Upper lobe of left lung (tissue), 6 donors: ENCODE results near the gene CABLES2. TPM values are rescaled to one million over a fixed set of nuclear protein-coding genes. Genes with fewer than 3 reads are reported as not detected.

ENCODE experiments used
- ATAC-seq, 2 donors: fragments of 200-7000 bp; cut with Tn5 transposase; one replicate each; pipeline ENCODE4 v1.9.1; 2022; ENCODE audit warnings: mild to moderate bottlenecking in 2 of 2, moderate library complexity in 2 of 2; ENCODE audit not compliant: low FRiP score in 2 of 2
- DNase-seq, 2 donors: peaks; one replicate each; pipeline ENCODE4 v3.0.0-alpha.2; 2019 to 2020
- H3K27ac ChIP-seq, 4 donors: fragments of 200-600 bp; sonication (generic); one replicate each; pipeline ENCODE4 v1.5.1; 2016 to 2019
- H3K27me3 ChIP-seq, 4 donors: fragments of 200-600 bp; sonication (generic); one replicate each; pipeline ENCODE4 v1.5.1; 2017 to 2019
- H3K36me3 ChIP-seq, 4 donors: fragments of 200-600 bp; sonication (generic); one replicate each; pipeline ENCODE4 v1.5.1; 2016 to 2019
- H3K4me1 ChIP-seq, 4 donors: fragments of 200-600 bp; sonication (generic); one replicate each; pipeline ENCODE4 v1.5.1; 2018 to 2019
- H3K4me3 ChIP-seq, 4 donors: fragments of 200-600 bp; sonication (generic); one replicate each; pipeline ENCODE4 v1.5.1; 2017 to 2019; ENCODE audit warnings: mild to moderate bottlenecking in 2 of 4, moderate library complexity in 1 of 4
- H3K9me3 ChIP-seq, 4 donors: fragments of 200-600 bp; sonication (generic); one replicate each; pipeline ENCODE4 v1.5.1; 2018 to 2019
- EP300 ChIP-seq, 4 donors: sonication (generic); formaldehyde crosslinking; IDR thresholded peaks; one replicate each; pipeline ENCODE4 v1.5.1; 2017; ENCODE audit warnings: antibody characterized with exemption in 4 of 4, control low read depth in 2 of 4
- POLR2A ChIP-seq, 4 donors: fragments of 450-650 bp; IDR thresholded peaks; one replicate each; pipeline ENCODE4 v1.5.1; 2016 to 2017; ENCODE audit warnings: antibody characterized with exemption in 4 of 4, mild to moderate bottlenecking in 2 of 4
- POLR2AphosphoS5 ChIP-seq, 2 donors: sonication (generic); formaldehyde crosslinking; IDR thresholded peaks; one replicate each; pipeline ENCODE4 v1.5.1; 2017; ENCODE audit warnings: antibody characterized with exemption in 2 of 2
- WGBS, 2 donors: methylation state at CpG; one replicate each; pipeline ENCODE4 v1.1.5; 2017 to 2018; 5-methylcytosine and 5-hydroxymethylcytosine counted together
- total RNA-seq, 6 donors: library from RNA; depleted of rRNA in 4 of 6; stranded (reverse); fragments of >200 nt in 4 of 6; gene quantifications; one replicate each; pipeline versions ENCODE4 v1.1.0 to v1.2.1, GENCODE V29; 2016 to 2021
- TF ChIP-seq, protein P1 (sequence below), 6 experiments: fragments of 450-650 bp in 4 of 6; fragments of 200-600 bp in 2 of 6; sonication (generic) in 2 of 6; IDR thresholded peaks; one replicate each; pipeline ENCODE4 v1.5.1; 2016 to 2019; ENCODE audit warnings: antibody characterized with exemption in 6 of 6
- donor health status: DM: no; HTN: no; CAD: no; lungs with moderate emphysema.
- donor health status: DM: no; HTN: yes; CAD: no; lungs with severe emphysema.

CABLES2 gene
- total RNA-seq, 6 donors from 2014 or later = 2.2 to 5.2 (median 4.0) TPM

- no peaks in the 10 kb centered on the region for H3K36me3 ChIP-seq
- H3K4me3 ChIP-seq = peak overlapping the region; percentile 54 to 76 (median 72)
- peaks cover 28 to 39% (median 34%) of the 10 kb centered on the region in 4 donors for H3K4me1 ChIP-seq
- WGBS, 2 donors = 0% methylated on average over 24 of the region's 42 CpGs; no CpG with 5 or more reads in 1 of the 2 donors
- H3K9me3 ChIP-seq = no peaks in the 10 kb centered on the region
- TF ChIP-seq EP300 (IDR thresholded peaks at IDR 0.05) = no peak
- H3K27me3 ChIP-seq = no peaks in the 10 kb centered on the region
- ATAC-seq = no peak
- peak in 1 of 2 donors; percentile 42 for DNase-seq
- H3K27ac ChIP-seq = peak overlapping the region in 2 of 4 donors; percentile 58 to 78
Observed at GRCh38 chr20:62406635-62407176, 379 bp downstream of the CABLES2 start.

DNA sequence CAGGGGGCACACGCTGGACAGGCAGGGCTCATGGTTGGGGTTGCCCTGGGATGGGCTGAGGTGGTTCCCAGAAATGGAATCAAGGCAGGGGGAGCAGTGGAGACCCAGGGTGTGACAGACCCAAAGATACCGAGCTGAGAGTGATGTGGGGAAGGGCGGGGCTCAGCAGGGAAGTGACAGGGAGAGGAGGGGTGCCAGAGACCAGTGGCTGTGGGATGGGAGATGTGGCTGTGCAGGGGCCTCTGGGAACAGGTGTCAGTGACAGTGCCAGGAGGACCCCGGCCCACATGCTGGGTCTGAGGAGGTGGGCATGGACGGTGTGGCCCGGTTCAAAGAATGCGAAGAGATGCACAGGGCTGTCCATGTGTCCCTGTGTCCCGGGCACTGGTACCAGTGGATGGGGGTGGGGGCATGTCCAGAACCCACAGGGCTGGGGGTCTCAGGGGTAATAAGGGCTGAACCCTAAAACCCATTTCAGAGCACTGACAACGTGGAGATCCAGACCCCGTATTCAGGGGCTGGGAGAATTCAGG lies 1.0 kb downstream of the CABLES2 start:
- ATAC-seq (no peak), DNase-seq (peak in 1 of 2 donors; percentile 26)
- Histone ChIP-seq H3K36me3 (no peaks in the 10 kb centered on the region), H3K4me1 (peaks cover 28 to 39% (median 34%) of the 10 kb centered on the region in 4 donors), H3K27me3 (no peaks in the 10 kb centered on the region), H3K9me3 (no peaks in the 10 kb centered on the region), H3K27ac (no peak overlapping the region), H3K4me3 (peak overlapping the region in 3 of 4 donors; percentile 72 to 76 (median 72))
- TF ChIP-seq EP300 (IDR thresholded peaks at IDR 0.05) = no peak
- TF ChIP-seq POLR2AphosphoS5 (IDR thresholded peaks at IDR 0.05) = no peak
- TF ChIP-seq, protein P1, sequence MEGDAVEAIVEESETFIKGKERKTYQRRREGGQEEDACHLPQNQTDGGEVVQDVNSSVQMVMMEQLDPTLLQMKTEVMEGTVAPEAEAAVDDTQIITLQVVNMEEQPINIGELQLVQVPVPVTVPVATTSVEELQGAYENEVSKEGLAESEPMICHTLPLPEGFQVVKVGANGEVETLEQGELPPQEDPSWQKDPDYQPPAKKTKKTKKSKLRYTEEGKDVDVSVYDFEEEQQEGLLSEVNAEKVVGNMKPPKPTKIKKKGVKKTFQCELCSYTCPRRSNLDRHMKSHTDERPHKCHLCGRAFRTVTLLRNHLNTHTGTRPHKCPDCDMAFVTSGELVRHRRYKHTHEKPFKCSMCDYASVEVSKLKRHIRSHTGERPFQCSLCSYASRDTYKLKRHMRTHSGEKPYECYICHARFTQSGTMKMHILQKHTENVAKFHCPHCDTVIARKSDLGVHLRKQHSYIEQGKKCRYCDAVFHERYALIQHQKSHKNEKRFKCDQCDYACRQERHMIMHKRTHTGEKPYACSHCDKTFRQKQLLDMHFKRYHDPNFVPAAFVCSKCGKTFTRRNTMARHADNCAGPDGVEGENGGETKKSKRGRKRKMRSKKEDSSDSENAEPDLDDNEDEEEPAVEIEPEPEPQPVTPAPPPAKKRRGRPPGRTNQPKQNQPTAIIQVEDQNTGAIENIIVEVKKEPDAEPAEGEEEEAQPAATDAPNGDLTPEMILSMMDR (IDR thresholded peaks at IDR 0.05) = no peak
- TF ChIP-seq POLR2A (IDR thresholded peaks at IDR 0.05) = no peak
- 60 to 65% methylated on average over 10 of the region's 10 CpGs for WGBS, 2 donors

GRCh38 chr20:62405108-62405980 lies 1.7 kb downstream of the CABLES2 start:
- TF ChIP-seq POLR2A (IDR thresholded peaks at IDR 0.05) (no peak), POLR2AphosphoS5 (IDR thresholded peaks at IDR 0.05) (no peak)
- TF ChIP-seq, protein P1 (IDR thresholded peaks at IDR 0.05) = peak; percentile 38 to 79 (median 54)
- Histone ChIP-seq H3K36me3 (no peaks in the 10 kb centered on the region), H3K4me3 (peak overlapping the region in 1 of 4 donors; percentile 72), H3K4me1 (peaks cover 26 to 36% (median 31%) of the 10 kb centered on the region in 4 donors), H3K27me3 (no peaks in the 10 kb centered on the region), H3K9me3 (no peaks in the 10 kb centered on the region), H3K27ac (no peak overlapping the region)
- ATAC-seq (peak in 1 of 2 donors; percentile 6), DNase-seq (peak; percentile 52 to 70)
- 67 to 69% methylated on average over 17 to 22 of the region's 23 CpGs for WGBS, 2 donors

GRCh38 chr20:62404761-62405107 lies 2.4 kb downstream of the CABLES2 start:
- ATAC-seq = no peak
- Histone ChIP-seq H3K4me1 (peaks cover 20 to 30% (median 25%) of the 10 kb centered on the region in 4 donors), H3K4me3 (no peak overlapping the region), H3K27ac (no peak overlapping the region), H3K9me3 (no peaks in the 10 kb centered on the region), H3K36me3 (no peaks in the 10 kb centered on the region), H3K27me3 (no peaks in the 10 kb centered on the region)
- TF ChIP-seq, protein P1 (IDR thresholded peaks at IDR 0.05) = no peak
- TF ChIP-seq EP300 (IDR thresholded peaks at IDR 0.05) (no peak), POLR2A (IDR thresholded peaks at IDR 0.05) (no peak), POLR2AphosphoS5 (IDR thresholded peaks at IDR 0.05) (no peak)
- WGBS, 2 donors = 93 to 95% methylated on average over 7 to 12 of the region's 12 CpGs
- peak in 1 of 2 donors; percentile 66 for DNase-seq

DNA sequence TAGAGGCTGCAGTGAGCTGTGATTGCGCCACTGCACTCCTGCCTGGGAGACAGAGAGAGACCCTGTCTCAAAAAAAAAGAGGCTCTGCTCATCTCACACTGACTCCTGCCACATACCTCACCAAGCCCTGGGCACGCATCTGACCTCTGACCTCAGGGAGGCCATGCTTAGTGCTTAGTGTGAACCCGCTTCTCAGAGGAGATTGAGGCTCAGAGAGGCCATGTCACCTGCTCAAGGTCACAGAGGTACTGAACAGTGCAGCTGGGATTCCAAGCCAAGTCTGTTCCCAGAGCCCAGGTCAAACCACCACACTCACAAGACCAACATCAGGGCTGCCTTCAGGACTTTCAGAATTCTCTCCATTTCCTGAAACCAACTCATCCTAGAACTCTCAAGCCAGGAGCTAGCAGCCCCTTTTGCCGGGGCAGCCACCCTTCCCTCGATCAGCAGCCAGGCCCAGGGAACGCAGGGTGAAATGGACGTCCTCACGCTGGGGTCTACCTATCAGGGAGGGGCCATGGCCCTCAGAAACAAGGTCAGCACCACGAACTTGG lies 2.9 kb downstream of the CABLES2 start:
- WGBS, 2 donors = 90 to 97% methylated on average over 9 of the region's 9 CpGs
- no peak overlapping the region for H3K27ac ChIP-seq
- no peak for DNase-seq
- ATAC-seq = no peak
- peaks cover 20 to 26% (median 23%) of the 10 kb centered on the region in 4 donors for H3K4me1 ChIP-seq
- no peaks in the 10 kb centered on the region for H3K9me3 ChIP-seq
- no peak overlapping the region for H3K4me3 ChIP-seq
- H3K27me3 ChIP-seq = no peaks in the 10 kb centered on the region
- H3K36me3 ChIP-seq = no peaks in the 10 kb centered on the region
- TF ChIP-seq, protein P1 (IDR thresholded peaks at IDR 0.05) = no peak
- no peak for TF ChIP-seq EP300 (IDR thresholded peaks at IDR 0.05)
- no peak for TF ChIP-seq POLR2A (IDR thresholded peaks at IDR 0.05)
- no peak for TF ChIP-seq POLR2AphosphoS5 (IDR thresholded peaks at IDR 0.05)
